ENCODE data around the gene NEK11.

DNA sequence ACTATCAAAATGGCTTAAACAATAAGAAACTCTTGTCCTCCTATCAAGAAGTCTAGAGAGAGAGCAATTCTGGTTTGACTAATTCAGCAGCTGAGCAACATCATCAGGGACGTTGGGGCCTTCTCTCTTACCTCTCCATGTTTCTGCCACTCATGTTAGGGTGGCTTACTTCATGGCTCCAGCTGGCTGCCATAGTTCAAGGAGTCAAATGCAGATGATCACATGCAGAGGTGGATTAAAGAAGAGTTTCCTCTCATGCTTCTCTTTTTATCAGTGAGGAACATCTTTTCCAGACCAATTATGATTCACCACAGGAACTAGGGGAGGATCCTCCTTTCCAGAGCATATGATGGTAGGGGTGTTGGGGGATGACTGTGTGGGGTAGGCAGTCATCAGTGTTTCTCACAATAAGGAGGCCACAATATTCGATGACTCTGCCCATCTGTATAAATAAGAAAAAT is 45.5 kb downstream of the NEK11 start:
- TF ChIP-seq CTCF (IDR thresholded peaks at IDR 0.05) (no peak), POLR2A (IDR thresholded peaks at IDR 0.05) (no peak)

All from Peyer's patch (tissue), 4 donors.